ENCODE data around the gene EVA1C. TPM values are rescaled to one million over a fixed set of nuclear protein-coding genes. Genes with fewer than 3 reads are reported as not detected.
"Not testable (repeated sequence)": the region's sequence is repeated elsewhere in the genome, so short reads cannot be mapped to it uniquely, and the experiment has no call there.

Gene EVA1C
- total RNA-seq, 2 donors from 2014 or later: 39.2 to 53.5 TPM

GRCh38 chr21:32415451-32416398 is 3.2 kb downstream of the EVA1C start:
- intact Hi-C loops (cut with DNase I): loop anchor here in 1 of 2 donors (10.0 kb wide), 1 partner anchor 149 kb away; no protein-coding TSS in a partner anchor
- DNase-seq (ENCODE audit: low spot score): no peak

GRCh38 chr21:32418146-32418545 is 5.6 kb downstream of the EVA1C start:
- no peak for DNase-seq (ENCODE audit: low spot score)
- intact Hi-C loops (cut with DNase I): loop anchor here in 1 of 2 donors (10.0 kb wide), 1 partner anchor 147 kb away; no protein-coding TSS in a partner anchor

- no peak for DNase-seq (ENCODE audit: low spot score)
- intact Hi-C loops (cut with DNase I): no loop called here
Observed at GRCh38 chr21:32422064-32422463, 9.6 kb downstream of the EVA1C start.

GRCh38 chr21:32423320-32424190 is 11.0 kb downstream of the EVA1C start:
- DNase-seq (ENCODE audit: low spot score): no peak
- intact Hi-C loops (cut with DNase I): no loop called here

- intact Hi-C loops (cut with DNase I): no loop called here
- DNase-seq (ENCODE audit: low spot score): no peak
Observed at GRCh38 chr21:32424191-32424535, 11.7 kb downstream of the EVA1C start.

- DNase-seq (ENCODE audit: low spot score): no peak
- intact Hi-C loops (cut with DNase I): no loop called here
Observed at GRCh38 chr21:32424674-32425073, 12.2 kb downstream of the EVA1C start.

GRCh38 chr21:32425628-32426027 is 13.1 kb downstream of the EVA1C start:
- no peak for DNase-seq (ENCODE audit: low spot score)
- intact Hi-C loops (cut with DNase I): no loop called here

- DNase-seq (ENCODE audit: low spot score): no peak
- intact Hi-C loops (cut with DNase I): no loop called here
Observed at GRCh38 chr21:32426066-32426465, 13.6 kb downstream of the EVA1C start.

GRCh38 chr21:32426592-32427051 is 14.1 kb downstream of the EVA1C start:
- intact Hi-C loops (cut with DNase I): no loop called here
- no peak for DNase-seq (ENCODE audit: low spot score)

- intact Hi-C loops (cut with DNase I): no loop called here
- no peak for DNase-seq (ENCODE audit: low spot score)
Observed at GRCh38 chr21:32427958-32428623, 15.6 kb downstream of the EVA1C start.

- intact Hi-C loops (cut with DNase I); DNase-seq (ENCODE audit: low spot score): not testable (repeated sequence)
Observed at GRCh38 chr21:32432982-32433660, 20.6 kb downstream of the EVA1C start.

GRCh38 chr21:32437729-32438128 is 25.2 kb downstream of the EVA1C start:
- no peak for DNase-seq (ENCODE audit: low spot score)
- intact Hi-C loops (cut with DNase I): no loop called here

- DNase-seq (ENCODE audit: low spot score): no peak
- intact Hi-C loops (cut with DNase I): no loop called here
Observed at GRCh38 chr21:32442566-32443318, 30.2 kb downstream of the EVA1C start.

GRCh38 chr21:32445101-32445500 is 32.6 kb downstream of the EVA1C start:
- no peak for DNase-seq (ENCODE audit: low spot score)
- intact Hi-C loops (cut with DNase I): no loop called here

GRCh38 chr21:32446440-32446839 is 33.9 kb downstream of the EVA1C start:
- intact Hi-C loops (cut with DNase I); DNase-seq (ENCODE audit: low spot score): not testable (repeated sequence)

GRCh38 chr21:32447224-32447623 is 34.7 kb downstream of the EVA1C start:
- no peak for DNase-seq (ENCODE audit: low spot score)
- intact Hi-C loops (cut with DNase I): no loop called here

GRCh38 chr21:32448803-32449594 is 36.5 kb downstream of the EVA1C start:
- intact Hi-C loops (cut with DNase I): no loop called here
- DNase-seq (ENCODE audit: low spot score): no peak
